ENCODE measurements around the gene TSPAN11.

TSPAN11 gene

GRCh38 chr12:30973830-30974229, 47.3 kb downstream of the TSPAN11 start:
- TF ChIP-seq, protein P1, sequence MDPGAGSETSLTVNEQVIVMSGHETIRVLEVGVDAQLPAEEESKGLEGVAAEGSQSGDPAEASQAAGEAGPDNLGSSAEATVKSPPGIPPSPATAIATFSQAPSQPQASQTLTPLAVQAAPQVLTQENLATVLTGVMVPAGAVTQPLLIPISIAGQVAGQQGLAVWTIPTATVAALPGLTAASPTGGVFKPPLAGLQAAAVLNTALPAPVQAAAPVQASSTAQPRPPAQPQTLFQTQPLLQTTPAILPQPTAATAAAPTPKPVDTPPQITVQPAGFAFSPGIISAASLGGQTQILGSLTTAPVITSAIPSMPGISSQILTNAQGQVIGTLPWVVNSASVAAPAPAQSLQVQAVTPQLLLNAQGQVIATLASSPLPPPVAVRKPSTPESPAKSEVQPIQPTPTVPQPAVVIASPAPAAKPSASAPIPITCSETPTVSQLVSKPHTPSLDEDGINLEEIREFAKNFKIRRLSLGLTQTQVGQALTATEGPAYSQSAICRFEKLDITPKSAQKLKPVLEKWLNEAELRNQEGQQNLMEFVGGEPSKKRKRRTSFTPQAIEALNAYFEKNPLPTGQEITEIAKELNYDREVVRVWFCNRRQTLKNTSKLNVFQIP (CRISPR knock-in tag; IDR thresholded peaks at IDR 0.05; ENCODE audit: borderline replicate concordance, low read depth) = no peak
- TF ChIP-seq ISL1 (CRISPR knock-in tag; IDR thresholded peaks at IDR 0.05) (no peak), PATZ1 (CRISPR knock-in tag; IDR thresholded peaks at IDR 0.05; ENCODE audit: borderline replicate concordance) (no peak), ZC3H10 (CRISPR knock-in tag; IDR thresholded peaks at IDR 0.05) (no peak)
- no peak for ATAC-seq

DNA sequence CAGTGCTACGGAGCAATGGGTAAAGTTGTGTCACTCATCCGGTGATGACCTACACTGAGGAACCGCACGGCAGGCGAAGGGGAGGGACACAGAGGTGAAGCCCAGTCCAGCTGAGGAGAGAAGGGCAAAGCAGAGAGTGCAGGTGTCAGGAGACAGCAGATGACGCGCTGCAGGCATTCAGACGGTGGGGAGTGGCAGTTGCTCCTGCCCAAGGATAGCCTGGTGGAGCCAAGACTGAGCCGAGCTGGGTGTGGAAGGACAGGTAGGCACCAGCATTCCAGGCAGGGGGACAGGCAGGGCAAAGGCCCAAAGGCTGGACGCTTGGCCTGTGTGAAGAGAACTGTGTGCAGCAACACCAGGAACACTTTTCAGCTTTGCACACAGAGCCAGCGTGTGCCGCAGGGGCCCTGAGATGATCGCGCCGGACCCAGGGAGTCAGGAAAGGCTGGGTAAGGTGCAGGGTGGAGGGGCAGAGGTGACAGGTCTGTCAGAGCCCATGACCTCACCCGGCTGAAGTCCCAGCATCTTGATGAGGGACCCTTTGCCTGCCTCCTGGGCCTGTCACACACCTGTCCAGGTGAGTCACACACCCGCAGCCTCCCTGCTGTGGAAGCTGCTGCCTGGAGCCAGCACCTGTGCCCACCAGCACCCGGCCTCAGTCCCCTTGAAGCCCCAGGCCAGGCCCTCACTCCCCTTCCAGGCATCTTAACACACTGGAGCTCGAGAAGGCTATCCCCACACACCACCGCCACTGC, 48.4 kb downstream of the TSPAN11 start:
- TF ChIP-seq ZFP3 (CRISPR knock-in tag; IDR thresholded peaks at IDR 0.05) (no peak), OSR1 (CRISPR knock-in tag; IDR thresholded peaks at IDR 0.05) (no peak), TCF4 (CRISPR knock-in tag; IDR thresholded peaks at IDR 0.05; ENCODE audit: borderline replicate concordance) (no peak), ESRRG (CRISPR knock-in tag; IDR thresholded peaks at IDR 0.05) (no peak), ISL1 (CRISPR knock-in tag; IDR thresholded peaks at IDR 0.05) (no peak), PPARA (CRISPR knock-in tag; IDR thresholded peaks at IDR 0.05; ENCODE audit: borderline replicate concordance) (no peak), CSRNP3 (CRISPR knock-in tag; IDR thresholded peaks at IDR 0.05) (no peak), TOX (CRISPR knock-in tag; IDR thresholded peaks at IDR 0.05; ENCODE audit: borderline replicate concordance) (no peak), ZNF70 (CRISPR knock-in tag; IDR thresholded peaks at IDR 0.05) (no peak), GLIS3 (CRISPR knock-in tag; IDR thresholded peaks at IDR 0.05) (no peak), TSHZ2 (CRISPR knock-in tag; IDR thresholded peaks at IDR 0.05) (no peak), PATZ1 (CRISPR knock-in tag; IDR thresholded peaks at IDR 0.05; ENCODE audit: borderline replicate concordance) (no peak), ZNF8 (CRISPR knock-in tag; IDR thresholded peaks at IDR 0.05) (no peak), ZC3H10 (CRISPR knock-in tag; IDR thresholded peaks at IDR 0.05) (no peak), SNAI2 (CRISPR knock-in tag; IDR thresholded peaks at IDR 0.05) (no peak), BACH2 (CRISPR knock-in tag; IDR thresholded peaks at IDR 0.05; ENCODE audit: borderline replicate concordance) (no peak)
- TF ChIP-seq, protein P2, sequence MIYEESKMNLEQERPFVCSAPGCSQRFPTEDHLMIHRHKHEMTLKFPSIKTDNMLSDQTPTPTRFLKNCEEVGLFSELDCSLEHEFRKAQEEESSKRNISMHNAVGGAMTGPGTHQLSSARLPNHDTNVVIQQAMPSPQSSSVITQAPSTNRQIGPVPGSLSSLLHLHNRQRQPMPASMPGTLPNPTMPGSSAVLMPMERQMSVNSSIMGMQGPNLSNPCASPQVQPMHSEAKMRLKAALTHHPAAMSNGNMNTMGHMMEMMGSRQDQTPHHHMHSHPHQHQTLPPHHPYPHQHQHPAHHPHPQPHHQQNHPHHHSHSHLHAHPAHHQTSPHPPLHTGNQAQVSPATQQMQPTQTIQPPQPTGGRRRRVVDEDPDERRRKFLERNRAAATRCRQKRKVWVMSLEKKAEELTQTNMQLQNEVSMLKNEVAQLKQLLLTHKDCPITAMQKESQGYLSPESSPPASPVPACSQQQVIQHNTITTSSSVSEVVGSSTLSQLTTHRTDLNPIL (CRISPR knock-in tag; IDR thresholded peaks at IDR 0.05; ENCODE audit: low read depth) = no peak
- TF ChIP-seq, protein P1 (CRISPR knock-in tag; IDR thresholded peaks at IDR 0.05; ENCODE audit: borderline replicate concordance, low read depth) = no peak
- ATAC-seq = no peak

Data from SK-N-SH treated with all-trans-retinoic acid at 6 μM for 48 hours (cell line).